Lower leg skin (tissue), 3 donors: ENCODE results near the gene ERGIC2.

Experiments
- POLR2A ChIP-seq, 2 donors: fragments of 450-650 bp; IDR thresholded peaks; one replicate each; pipeline ENCODE4 v1.6.1; 2016 to 2017; ENCODE audit warnings: antibody characterized with exemption in 2 of 2, mild to moderate bottlenecking in 1 of 2, moderate library complexity in 1 of 2
- TF ChIP-seq, protein P1 (sequence below), 3 donors: fragments of 450-650 bp; IDR thresholded peaks; one replicate each; pipeline ENCODE4 v1.5.1; 2016; ENCODE audit warnings: antibody characterized with exemption in 3 of 3, mild to moderate bottlenecking in 3 of 3, moderate library complexity in 2 of 3

DNA sequence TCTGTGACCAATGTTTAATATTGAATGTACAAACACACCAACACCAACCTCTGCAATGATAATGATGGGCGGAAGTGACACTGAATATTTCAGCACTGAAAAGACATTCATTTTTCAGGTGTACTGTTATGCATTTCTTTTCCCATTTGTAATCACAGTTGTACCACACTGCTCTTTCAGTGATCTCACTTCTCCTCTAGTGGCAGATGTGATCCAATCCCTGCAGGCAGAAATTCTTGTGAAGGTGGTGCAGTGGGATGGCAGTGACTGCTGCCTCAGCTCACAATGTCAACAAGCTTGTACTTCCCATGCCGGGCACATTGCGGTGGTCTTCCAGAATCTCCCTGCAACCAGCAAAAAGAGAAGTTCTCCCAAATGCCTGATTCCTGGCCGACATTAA is 23.0 kb upstream of the ERGIC2 start:
- TF ChIP-seq, protein P1, sequence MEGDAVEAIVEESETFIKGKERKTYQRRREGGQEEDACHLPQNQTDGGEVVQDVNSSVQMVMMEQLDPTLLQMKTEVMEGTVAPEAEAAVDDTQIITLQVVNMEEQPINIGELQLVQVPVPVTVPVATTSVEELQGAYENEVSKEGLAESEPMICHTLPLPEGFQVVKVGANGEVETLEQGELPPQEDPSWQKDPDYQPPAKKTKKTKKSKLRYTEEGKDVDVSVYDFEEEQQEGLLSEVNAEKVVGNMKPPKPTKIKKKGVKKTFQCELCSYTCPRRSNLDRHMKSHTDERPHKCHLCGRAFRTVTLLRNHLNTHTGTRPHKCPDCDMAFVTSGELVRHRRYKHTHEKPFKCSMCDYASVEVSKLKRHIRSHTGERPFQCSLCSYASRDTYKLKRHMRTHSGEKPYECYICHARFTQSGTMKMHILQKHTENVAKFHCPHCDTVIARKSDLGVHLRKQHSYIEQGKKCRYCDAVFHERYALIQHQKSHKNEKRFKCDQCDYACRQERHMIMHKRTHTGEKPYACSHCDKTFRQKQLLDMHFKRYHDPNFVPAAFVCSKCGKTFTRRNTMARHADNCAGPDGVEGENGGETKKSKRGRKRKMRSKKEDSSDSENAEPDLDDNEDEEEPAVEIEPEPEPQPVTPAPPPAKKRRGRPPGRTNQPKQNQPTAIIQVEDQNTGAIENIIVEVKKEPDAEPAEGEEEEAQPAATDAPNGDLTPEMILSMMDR (IDR thresholded peaks at IDR 0.05), result no peak
- no peak for TF ChIP-seq POLR2A (IDR thresholded peaks at IDR 0.05)
